DMS 273 (cell line): ENCODE results near the gene AHNAK2.
"Not testable (repeated sequence)": the region's sequence is repeated elsewhere in the genome, so short reads cannot be mapped to it uniquely, and the experiment has no call there.

Experiments
- DNase-seq: peaks from one replicate; lab custom pipeline; 2025; ENCODE audit not compliant: unreplicated experiment; lab: John Stamatoyannopoulos, UW

The AHNAK2 gene

GRCh38 chr14:104900639-104901512 is 77.3 kb downstream of the AHNAK2 start:
- DNase-seq, result no peak

DNA sequence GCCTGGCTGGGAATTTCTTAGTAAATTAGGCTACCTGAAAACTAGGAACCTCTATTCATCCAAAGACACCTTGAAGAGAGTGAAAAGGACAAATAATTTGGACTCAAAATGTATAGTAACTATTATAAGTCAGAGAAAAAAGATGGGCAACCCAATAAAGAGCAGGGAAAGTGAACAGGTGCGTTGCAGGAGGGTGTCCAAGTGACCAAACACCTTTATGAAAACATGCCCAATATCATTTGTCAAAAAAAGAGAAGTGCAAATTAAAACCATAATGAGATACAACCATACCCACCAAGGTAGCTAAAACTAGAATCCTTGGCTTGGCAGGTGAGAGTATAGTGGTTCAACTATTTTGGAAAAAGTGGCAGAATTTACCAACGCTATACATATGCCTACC is 78.4 kb downstream of the AHNAK2 start:
- DNase-seq, result no peak

GRCh38 chr14:104898870-104899510 is 79.2 kb downstream of the AHNAK2 start:
- no peak for DNase-seq

- DNase-seq, result no peak
These were observed 80.0 kb downstream of the AHNAK2 start for GRCh38 chr14:104898195-104898558.

- no peak for DNase-seq
These were observed 80.6 kb downstream of the AHNAK2 start for GRCh38 chr14:104897330-104898194.

DNA sequence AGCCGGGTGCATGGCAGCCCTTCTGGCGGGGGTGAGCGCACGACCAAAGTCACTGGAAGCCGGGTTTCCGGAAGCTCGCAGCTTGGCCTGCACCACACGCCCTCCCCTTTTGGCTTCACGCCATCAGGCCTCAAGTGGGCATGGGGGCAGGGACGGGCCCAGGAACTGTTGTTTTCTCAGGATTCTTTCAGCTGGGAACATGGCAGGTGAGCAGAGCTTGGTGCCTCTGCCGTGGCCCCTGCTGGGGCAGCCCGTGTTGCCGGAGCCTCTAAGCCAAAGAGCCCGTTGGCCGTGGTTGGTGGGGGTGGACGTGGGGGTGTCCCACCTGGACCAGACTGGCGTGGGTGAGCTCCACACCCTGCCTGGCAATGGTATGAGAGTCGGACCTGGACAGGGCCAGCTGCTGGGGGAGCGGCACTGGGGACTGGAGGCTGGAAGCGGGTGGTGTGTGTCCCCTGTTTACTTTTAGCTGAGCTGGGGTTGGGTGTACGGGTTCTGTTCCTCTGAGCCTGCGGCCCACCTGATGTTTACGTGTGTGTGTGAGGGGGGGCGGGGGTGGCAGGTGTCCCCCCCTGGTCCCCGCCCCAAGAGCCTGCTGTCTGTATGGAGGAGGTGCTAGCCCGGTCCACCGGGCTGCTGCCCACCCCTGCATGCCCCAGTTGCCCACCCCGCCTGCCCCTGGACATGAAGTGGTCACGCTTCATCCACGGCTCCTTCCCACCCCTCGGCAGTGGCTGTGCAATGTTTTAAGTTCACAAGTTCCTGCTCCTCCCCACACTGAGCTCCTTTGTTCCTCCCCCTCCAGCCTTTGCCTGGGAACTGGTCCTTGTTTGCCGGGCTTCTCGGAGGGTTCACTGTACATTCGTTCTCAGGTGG is 82.2 kb downstream of the AHNAK2 start:
- peak; percentile 68 for DNase-seq

- no peak for DNase-seq
These were observed 82.9 kb downstream of the AHNAK2 start for GRCh38 chr14:104895207-104895785.

- no peak for DNase-seq
These were observed 83.6 kb downstream of the AHNAK2 start for GRCh38 chr14:104894331-104895206.

DNA sequence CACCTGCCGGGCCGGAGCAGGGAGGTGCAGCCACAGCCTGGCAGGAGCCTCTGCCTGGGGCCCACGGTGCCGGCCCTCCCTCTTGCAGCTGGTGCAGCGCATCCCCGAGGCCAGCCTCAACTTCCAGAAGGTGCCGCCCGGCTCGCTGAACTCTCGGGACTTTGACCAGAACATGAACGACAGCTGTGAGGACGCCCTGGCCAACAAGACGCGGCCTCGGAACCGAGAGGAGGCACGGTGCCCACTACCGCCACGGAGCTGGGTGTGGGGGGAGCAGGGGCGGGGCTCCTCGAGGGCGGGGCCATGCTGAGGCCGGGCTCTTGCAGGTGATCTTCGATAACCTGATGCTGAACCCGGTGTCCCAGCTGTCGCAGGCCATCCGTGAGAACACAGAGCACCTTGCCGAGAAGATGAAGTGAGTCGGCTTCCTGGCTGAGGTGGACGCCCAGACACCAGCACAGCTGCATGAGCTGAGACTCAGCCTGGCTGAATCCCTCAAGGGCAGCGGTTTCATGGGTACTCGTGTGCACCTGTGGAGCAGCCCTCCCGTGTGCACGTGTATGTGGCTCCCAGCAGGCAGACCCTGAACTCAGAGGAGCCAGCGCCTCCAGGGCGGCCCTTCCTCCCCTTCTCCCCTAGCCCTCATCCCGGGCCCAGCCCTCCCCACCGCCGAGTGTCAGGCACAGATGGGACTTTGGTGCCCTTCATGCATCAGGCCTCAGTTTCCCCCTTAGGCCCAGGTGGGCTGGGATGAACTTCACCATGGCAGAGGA is 84.6 kb downstream of the AHNAK2 start:
- no peak for DNase-seq

GRCh38 chr14:104892531-104893434 is 85.4 kb downstream of the AHNAK2 start:
- no peak for DNase-seq

DNA sequence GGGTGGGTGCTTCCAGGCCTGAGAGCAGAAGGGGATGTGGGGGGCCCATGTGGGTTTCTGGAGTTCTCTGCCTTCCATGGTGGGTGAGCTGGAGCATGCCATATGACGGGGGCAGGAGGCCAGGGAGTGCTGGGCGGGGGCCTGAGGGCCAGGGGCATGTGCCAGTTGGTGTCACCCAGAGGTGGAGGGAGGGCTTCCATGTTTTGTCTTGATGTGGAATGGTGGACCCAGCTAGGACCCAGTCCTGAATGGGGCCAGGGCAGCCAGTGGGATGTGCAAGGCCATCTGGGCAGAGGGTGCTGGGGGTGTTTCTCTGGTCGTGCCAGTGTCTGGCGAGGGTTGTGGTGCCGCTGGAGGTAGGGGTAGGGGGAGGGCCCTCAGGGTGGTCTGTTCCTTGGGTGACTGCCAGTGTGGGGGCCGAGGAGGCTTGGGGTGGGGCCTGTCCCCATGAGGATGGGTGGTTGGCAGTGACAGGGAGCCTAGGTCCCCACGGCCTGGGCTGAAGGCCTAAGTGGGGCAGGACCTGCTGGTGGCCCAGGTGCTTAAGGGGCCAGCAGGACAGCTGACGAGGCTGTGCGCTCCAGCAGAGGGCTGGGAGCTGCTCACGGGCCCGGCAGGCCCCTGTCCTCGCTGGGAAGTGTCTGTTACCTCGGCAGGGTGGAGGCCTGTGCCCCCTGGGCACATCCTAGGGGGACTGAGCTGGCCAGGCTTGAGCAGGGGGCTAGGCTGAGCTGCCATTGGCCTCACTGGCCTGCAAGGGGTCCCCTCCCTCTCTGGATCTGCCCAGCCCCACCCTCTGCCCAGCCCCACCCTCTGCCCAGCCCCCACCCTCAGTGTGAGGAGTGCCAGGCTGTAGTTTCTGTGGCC is 86.3 kb downstream of the AHNAK2 start:
- no peak for DNase-seq

DNA sequence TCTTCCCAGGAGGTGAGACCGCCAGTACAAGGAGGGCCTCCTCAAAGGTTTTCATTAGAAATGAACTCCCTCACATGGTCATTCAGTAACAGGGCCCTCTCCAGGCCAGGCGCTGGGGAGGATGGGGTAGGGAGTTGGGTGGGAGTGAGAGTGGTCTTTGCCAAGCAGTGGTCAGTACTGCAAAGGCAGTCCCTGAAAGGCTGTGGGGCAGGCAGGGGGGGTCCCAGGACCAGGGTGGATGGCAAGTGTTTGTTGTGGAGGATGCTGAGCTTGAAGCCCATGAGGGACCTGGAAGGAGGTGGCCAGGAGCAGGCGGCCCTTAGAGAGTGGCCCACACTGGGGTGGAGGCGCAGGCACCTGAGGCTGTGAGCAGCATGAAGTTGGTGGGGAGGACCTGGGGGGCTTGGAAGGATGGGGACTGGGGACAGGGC is 87.0 kb downstream of the AHNAK2 start:
- DNase-seq, result no peak

- DNase-seq, result not testable (repeated sequence)
These were observed 87.9 kb downstream of the AHNAK2 start for GRCh38 chr14:104890292-104890691.

DNA sequence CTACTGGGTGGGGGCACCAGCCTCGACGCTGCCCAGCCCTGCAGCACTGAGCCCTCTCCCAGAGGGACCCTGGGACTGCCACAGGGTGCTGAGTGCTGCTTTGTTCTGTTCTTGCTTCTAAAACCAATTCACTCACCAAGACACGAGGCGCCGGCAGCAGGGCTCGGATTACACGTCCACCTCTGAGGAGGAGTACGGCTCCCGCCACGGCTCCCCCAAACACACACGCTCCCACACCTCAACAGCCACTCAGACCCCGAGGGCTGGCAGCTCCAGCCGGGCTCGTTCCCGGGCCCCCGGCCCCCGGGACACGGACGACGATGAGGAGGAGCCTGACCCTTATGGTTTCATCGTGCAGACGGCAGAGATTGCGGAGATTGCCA is 88.8 kb downstream of the AHNAK2 start:
- no peak for DNase-seq

DNA sequence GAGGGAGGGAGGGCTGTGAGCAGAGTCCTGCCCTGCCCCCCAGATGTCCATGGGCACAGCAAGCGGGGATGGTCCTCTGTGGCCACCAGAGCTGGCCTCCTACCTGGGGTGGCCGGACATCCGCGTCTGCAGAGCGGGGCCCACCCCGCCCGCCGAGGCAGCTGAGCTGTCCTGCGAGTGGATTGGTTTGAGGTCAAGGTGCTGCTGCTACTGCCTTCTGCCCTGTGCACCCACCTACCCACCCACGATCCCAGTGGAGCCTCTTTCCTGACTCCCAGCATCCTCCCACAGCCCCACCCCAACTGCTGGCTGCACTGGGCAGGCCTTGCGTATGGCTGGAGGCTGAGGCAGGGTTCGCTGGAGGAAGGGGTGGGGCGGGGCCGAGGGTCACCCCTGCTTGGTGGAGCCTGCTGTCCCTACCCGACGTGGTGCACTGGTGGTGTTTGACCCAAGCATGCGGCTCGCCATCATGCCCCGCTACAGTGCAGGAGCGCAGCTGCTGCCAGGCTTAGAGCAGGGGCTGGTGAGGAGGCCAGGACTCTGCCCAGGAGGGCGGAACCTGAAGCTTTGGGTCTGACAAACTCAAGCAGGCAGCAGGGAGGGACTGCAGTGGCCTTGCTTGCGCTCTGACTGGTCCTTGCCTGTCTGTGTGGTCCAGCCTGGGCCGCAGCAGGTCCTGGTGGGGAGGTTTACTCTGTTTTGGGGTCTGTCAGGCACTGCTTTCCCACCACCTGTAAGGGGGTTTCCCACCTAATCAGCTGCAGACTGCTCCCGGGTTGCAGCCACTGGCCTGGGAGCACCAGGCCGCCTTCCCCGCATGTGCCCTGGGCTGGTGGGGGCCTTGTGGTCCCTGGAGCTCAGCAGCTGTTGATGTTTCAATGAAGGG is 89.4 kb downstream of the AHNAK2 start:
- no peak for DNase-seq
